Thyroid gland (tissue), 4 donors: ENCODE measurements around the gene KIF21A. TPM values are rescaled to one million over a fixed set of nuclear protein-coding genes. Genes with fewer than 3 reads are reported as not detected.

Experiments used
- DNase-seq, 2 donors: peaks; one replicate each; pipeline ENCODE4 v3.0.0-alpha.2; 2019
- H3K27ac ChIP-seq, 3 donors: fragments of 200-600 bp; sonication (generic); 1 replicate in 2 of 3; 2 replicates in 1 of 3; pipeline ENCODE4 v1.5.1; 2016 to 2019; ENCODE audit warnings: mild to moderate bottlenecking in 1 of 3, moderate library complexity in 1 of 3
- H3K27me3 ChIP-seq: fragments of 200-600 bp; sonication (generic); one replicate; pipeline ENCODE4 v1.5.1; 2019
- H3K36me3 ChIP-seq, 2 donors: fragments of 200-600 bp; sonication (generic); one replicate each; pipeline ENCODE4 v1.5.1; 2016 to 2019
- H3K4me1 ChIP-seq, 2 donors: fragments of 200-600 bp; sonication (generic); one replicate each; pipeline ENCODE4 v1.5.1; 2017 to 2019
- H3K4me3 ChIP-seq, 3 donors: fragments of 200-600 bp; sonication (generic); replicated peaks in 1 of 3; 1 replicate in 2 of 3; 2 replicates in 1 of 3; pipeline ENCODE4 v1.5.1; 2016; ENCODE audit warnings: mild to moderate bottlenecking in 1 of 3
- H3K9me3 ChIP-seq: fragments of 200-600 bp; sonication (generic); one replicate; pipeline ENCODE4 v1.5.1; 2017
- POLR2A ChIP-seq, 2 donors: fragments of 450-650 bp; IDR thresholded peaks; one replicate each; pipeline ENCODE4 v1.6.1; 2017; ENCODE audit warnings: antibody characterized with exemption in 2 of 2, mild to moderate bottlenecking in 2 of 2, moderate library complexity in 1 of 2
- WGBS, 2 donors: methylation state at CpG; one replicate each; pipeline ENCODE4 v1.1.5; 2017; 5-methylcytosine and 5-hydroxymethylcytosine counted together
- intact Hi-C: fragments of 100-400 bp; cut with DNase I; formaldehyde crosslinking; loops from one replicate; pipeline ENCODE4 v1.15.1; 2023
- total RNA-seq, 4 donors: library from RNA; depleted of rRNA; stranded (reverse); fragments of >200 nt; gene quantifications; one replicate each; pipeline ENCODE4 v1.2.3, GENCODE V29; 2016
- TF ChIP-seq, protein P1 (sequence below), 6 experiments: fragments of 200-600 bp in 3 of 6; fragments of 450-650 bp in 3 of 6; sonication (generic) in 3 of 6; IDR thresholded peaks; one replicate each; pipeline ENCODE4 v1.5.1; 2016 to 2019; ENCODE audit warnings: antibody characterized with exemption in 6 of 6, mild to moderate bottlenecking in 2 of 6, inconsistent platforms in 1 of 6, moderate library complexity in 1 of 6

KIF21A gene
- total RNA-seq, 4 donors from 2014 or later: 17.5 to 149 (median 33.1) TPM

DNA sequence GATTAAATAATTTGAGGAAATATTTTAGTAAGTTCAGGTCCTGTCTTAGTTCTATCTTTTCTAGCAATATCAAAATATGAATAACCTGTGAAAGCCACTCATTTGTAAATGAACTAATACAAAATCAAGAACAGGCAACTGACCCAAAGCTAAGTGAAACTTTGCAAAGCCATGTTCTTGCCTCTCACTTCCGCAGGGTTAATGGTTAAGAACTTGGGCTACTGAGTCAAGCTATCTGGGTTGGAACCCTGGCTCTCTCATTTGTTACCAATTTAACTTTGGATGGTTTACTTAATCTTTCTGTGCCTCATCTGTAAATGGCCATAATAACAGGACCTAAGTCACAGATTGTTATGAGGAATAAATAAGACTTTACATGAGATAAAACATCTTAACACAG, 2.8 kb downstream of the KIF21A start:
- H3K27ac ChIP-seq: no peak overlapping the region
- intact Hi-C loops: no loop called here
- TF ChIP-seq POLR2A (IDR thresholded peaks at IDR 0.05): no peak
- TF ChIP-seq, protein P1, sequence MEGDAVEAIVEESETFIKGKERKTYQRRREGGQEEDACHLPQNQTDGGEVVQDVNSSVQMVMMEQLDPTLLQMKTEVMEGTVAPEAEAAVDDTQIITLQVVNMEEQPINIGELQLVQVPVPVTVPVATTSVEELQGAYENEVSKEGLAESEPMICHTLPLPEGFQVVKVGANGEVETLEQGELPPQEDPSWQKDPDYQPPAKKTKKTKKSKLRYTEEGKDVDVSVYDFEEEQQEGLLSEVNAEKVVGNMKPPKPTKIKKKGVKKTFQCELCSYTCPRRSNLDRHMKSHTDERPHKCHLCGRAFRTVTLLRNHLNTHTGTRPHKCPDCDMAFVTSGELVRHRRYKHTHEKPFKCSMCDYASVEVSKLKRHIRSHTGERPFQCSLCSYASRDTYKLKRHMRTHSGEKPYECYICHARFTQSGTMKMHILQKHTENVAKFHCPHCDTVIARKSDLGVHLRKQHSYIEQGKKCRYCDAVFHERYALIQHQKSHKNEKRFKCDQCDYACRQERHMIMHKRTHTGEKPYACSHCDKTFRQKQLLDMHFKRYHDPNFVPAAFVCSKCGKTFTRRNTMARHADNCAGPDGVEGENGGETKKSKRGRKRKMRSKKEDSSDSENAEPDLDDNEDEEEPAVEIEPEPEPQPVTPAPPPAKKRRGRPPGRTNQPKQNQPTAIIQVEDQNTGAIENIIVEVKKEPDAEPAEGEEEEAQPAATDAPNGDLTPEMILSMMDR (IDR thresholded peaks at IDR 0.05): no peak

DNA sequence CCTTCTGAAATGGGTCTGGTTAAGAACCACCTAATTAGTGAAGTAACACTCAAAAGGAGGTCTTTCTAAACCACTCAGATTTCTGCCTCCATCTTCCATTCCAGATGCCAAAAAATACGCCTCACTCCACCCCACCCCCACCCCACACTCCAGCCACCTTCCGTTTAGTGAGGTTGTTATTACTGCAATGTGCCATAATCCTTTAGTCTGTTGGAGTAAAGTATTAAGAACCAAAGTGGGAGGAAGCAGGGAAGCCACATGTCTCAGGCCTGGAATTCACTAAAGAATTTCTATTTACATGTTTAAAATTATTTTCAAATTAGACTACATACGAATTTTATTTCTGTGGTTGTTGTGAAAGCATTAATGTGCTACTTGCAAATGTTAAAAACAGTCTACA, 7.4 kb downstream of the KIF21A start:
- intact Hi-C loops: no loop called here
- WGBS, 2 donors: 73 to 81% methylated on average over 3 of the region's 3 CpGs
- TF ChIP-seq, protein P1 (IDR thresholded peaks at IDR 0.05): no peak
- no peak for TF ChIP-seq POLR2A (IDR thresholded peaks at IDR 0.05)

More for the DNA sequence above, 2.8 kb downstream of the KIF21A start:
- 94 to 100% methylated on average over 1 of the region's 1 CpG for WGBS, 2 donors
- no peak for DNase-seq
- Histone ChIP-seq H3K27me3 (no peaks in the 10 kb centered on the region), H3K9me3 (no peaks in the 10 kb centered on the region), H3K4me3 (no peak overlapping the region), H3K4me1 (peaks cover 3 to 4% of the 10 kb centered on the region in 2 donors), H3K36me3 (no peaks in the 10 kb centered on the region)

DNA sequence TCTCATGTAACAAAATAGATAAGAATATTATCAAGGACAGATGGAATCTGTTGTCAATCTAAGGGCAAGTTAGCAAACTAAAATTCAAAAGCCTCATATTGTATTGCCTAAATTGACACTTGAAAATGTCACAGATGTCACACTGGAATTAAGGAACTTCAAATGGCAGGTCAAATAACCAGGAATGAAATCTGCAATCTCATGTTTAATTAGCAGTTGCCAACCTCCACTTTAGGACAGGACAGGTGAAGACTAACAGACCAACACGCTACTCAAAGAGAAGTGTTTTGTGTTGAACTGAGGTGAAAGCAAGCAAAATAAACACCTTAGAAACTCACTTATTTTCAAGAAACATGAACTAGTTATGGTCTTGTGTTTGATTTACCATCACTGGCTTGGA, 11.1 kb downstream of the KIF21A start:
- TF ChIP-seq, protein P1 (IDR thresholded peaks at IDR 0.05): no peak
- no peak for TF ChIP-seq POLR2A (IDR thresholded peaks at IDR 0.05)
- H3K36me3 ChIP-seq: no peaks in the 10 kb centered on the region
- no peaks in the 10 kb centered on the region for H3K9me3 ChIP-seq
- no peak for DNase-seq
- no peaks in the 10 kb centered on the region for H3K27me3 ChIP-seq
- no peak overlapping the region for H3K4me3 ChIP-seq
- H3K27ac ChIP-seq: no peak overlapping the region
- intact Hi-C loops: no loop called here
- 61 to 72% methylated on average over 1 of the region's 1 CpG for WGBS, 2 donors
- H3K4me1 ChIP-seq: no peaks in the 10 kb centered on the region

More for the DNA sequence above, 7.4 kb downstream of the KIF21A start:
- DNase-seq: no peak
- Histone ChIP-seq H3K36me3 (no peaks in the 10 kb centered on the region), H3K4me3 (no peak overlapping the region), H3K4me1 (no peaks in the 10 kb centered on the region), H3K27me3 (no peaks in the 10 kb centered on the region), H3K9me3 (no peaks in the 10 kb centered on the region), H3K27ac (no peak overlapping the region)

DNA sequence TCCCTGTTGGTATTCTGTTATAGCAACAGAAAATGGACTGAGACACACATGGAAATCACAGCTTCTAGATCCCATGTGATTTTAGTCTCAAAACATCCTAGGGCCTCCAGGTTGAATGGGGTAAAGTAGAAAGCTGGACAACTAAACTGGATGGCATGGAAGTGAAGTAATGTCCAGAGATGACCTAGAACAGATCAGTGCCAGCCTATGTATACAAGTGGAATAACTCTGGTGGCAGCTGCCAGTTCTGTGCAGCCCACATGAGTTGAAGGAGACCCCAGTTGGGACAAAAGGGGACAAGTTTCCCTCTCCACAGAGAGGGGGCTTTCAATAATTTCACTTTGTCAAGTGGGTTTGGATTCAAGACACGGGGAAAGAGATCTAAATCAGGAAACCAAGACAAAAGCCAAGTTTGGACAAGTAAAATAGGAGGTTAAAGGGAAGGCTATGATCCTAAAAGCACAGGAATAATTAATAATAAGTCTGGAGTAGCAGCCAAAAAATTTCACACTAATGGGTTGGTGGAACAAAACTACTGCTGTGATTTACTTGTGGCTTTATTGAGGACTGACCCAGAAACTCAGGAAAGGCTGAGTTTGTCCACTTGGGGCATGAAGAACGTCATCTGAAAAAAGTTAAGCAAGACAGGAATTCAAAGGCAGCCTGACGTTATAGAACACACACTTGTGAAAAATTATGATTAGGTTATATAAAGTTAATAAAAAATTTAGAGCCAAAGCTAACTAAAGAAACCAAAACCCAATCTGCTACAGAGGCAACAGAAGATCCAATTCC, 11.7 kb downstream of the KIF21A start:
- H3K4me1 ChIP-seq: no peaks in the 10 kb centered on the region
- H3K27me3 ChIP-seq: no peaks in the 10 kb centered on the region
- no peak for TF ChIP-seq POLR2A (IDR thresholded peaks at IDR 0.05)
- TF ChIP-seq, protein P1 (IDR thresholded peaks at IDR 0.05): no peak
- H3K9me3 ChIP-seq: no peaks in the 10 kb centered on the region
- no peak overlapping the region for H3K4me3 ChIP-seq
- no peaks in the 10 kb centered on the region for H3K36me3 ChIP-seq
- DNase-seq: no peak
- intact Hi-C loops: no loop called here
- no peak overlapping the region for H3K27ac ChIP-seq
- 75 to 85% methylated on average over 3 of the region's 3 CpGs for WGBS, 2 donors

DNA sequence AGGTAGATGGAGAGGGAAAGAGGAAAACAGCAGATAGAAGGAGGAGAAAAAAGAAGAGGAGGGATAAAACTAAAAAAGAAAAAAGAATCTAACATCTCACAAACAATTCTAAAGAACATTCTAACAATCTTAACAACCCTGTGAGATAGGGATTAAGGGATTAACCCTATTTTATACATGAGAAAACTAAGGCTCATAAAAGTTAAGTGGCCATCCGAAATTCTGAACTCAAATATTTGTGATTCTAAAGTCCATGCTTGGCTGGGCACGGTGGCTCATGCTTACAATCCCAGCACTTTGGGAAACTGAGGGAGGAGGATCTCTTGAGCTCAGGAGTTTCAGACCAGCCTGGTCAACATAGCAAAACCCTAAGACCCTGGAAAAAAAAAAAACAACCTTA, 13.1 kb downstream of the KIF21A start:
- intact Hi-C loops: no loop called here
- H3K27ac ChIP-seq: no peak overlapping the region
- DNase-seq: no peak
- TF ChIP-seq, protein P1 (IDR thresholded peaks at IDR 0.05): no peak
- TF ChIP-seq POLR2A (IDR thresholded peaks at IDR 0.05): no peak
- H3K4me1 ChIP-seq: no peaks in the 10 kb centered on the region
- no peaks in the 10 kb centered on the region for H3K9me3 ChIP-seq
- no peaks in the 10 kb centered on the region for H3K36me3 ChIP-seq
- H3K27me3 ChIP-seq: no peaks in the 10 kb centered on the region
- no peak overlapping the region for H3K4me3 ChIP-seq
- WGBS, 2 donors: 84% methylated on average over 2 of the region's 2 CpGs
